Measurements from ENCODE around the gene TNFAIP8L1. TPM values are rescaled to one million over a fixed set of nuclear protein-coding genes. Genes with fewer than 3 reads are reported as not detected.

TNFAIP8L1 gene
- total and polyA plus RNA-seq, 4 donors: 15.6 to 29.0 (median 20.1) TPM

DNA sequence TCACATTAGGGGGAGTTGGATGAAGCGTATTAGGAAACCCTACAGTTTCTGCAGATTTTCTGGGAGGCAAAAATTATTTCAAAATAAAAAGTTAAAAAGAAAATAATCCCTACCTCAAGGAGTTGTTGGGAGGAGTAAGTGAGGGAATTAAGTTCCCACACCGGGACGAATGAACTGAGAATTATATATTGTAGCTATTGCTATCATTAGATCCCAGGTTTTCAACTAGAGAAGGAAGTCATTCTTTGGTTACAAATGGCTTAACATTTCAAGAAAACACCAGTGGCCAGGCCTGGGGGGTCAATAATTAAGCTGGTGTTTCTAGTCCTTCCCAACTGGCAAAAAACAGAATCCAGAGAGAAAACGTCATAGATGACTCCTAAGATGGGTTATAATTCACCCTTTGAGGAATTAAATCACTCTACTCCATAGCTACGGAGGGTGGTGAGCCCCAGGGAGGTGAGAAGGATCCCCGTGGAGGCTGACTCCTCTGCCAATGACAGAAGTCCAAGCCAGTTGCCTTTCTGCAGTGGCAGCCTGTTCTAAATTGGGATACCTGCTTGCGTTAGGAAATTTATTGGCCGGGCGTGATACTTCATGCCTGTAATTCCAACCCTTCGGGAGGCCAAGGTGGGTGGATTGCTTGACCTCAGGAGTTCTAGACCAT lies 32.0 kb downstream of the TNFAIP8L1 start (continued):
- no peak for TF ChIP-seq CTCF (IDR thresholded peaks at IDR 0.05; ENCODE audit: low read depth, low read length, missing input control)
- no peak for TF ChIP-seq SP1 (IDR thresholded peaks at IDR 0.05)
- TF ChIP-seq ATF3 (IDR thresholded peaks at IDR 0.05): no peak
- TF ChIP-seq FOXA1 (IDR thresholded peaks at IDR 0.05): no peak
- TF ChIP-seq YY1 (IDR thresholded peaks at IDR 0.05): no peak
- TF ChIP-seq FOXA2 (IDR thresholded peaks at IDR 0.05): no peak
- no peak for TF ChIP-seq GABPA (IDR thresholded peaks at IDR 0.05 in 1 of 2, conservative IDR thresholded peaks at IDR 0.05 in 1 of 2)
- no peak for TF ChIP-seq TAF1 (conservative IDR thresholded peaks at IDR 0.05)

DNA sequence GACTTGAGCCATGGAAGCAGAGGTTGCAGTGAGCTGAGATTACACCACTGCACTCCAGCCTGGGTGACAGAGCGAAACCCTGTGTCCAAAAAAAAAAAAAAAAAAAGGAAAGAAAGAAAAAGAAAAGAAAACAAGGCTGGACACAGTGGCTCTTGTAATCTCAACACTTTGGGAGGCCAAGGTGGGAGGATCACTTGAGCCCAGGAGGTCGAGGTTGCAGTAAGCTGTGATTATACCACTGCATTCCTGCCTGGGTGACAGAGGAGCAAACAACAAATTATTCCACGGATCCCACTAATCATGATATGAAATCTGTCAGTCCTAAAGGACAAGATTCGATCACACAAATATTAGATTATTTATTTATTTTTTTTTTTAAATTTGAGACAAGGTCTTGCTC lies 33.9 kb downstream of the TNFAIP8L1 start:
- Histone ChIP-seq H3K4me1 (ENCODE audit: control insufficient read depth in 4 of 4, insufficient read depth in 4 of 4, low read length in 3 of 4) (peaks cover 5 to 23% (median 16%) of the 10 kb centered on the region in 4 donors), H3K27ac (ENCODE audit: low read depth in 1 of 2, low read length in 2 of 2) (no peak overlapping the region), H3K36me3 (ENCODE audit: control insufficient read depth in 4 of 4, insufficient read depth in 3 of 4, low read depth in 1 of 4, low read length in 3 of 4) (peaks cover 3 to 21% (median 10%) of the 10 kb centered on the region in 4 donors), H3K9me3 (ENCODE audit: control insufficient read depth in 4 of 4, low read length in 3 of 4) (no peaks in the 10 kb centered on the region), H3K4me3 (ENCODE audit: low read depth in 1 of 3, low read length in 3 of 3) (no peak overlapping the region), H3K27me3 (ENCODE audit: control insufficient read depth in 4 of 4, insufficient read depth in 4 of 4, low read length in 3 of 4) (no peaks in the 10 kb centered on the region), H3K9ac (ENCODE audit: low read depth in 1 of 2, low read length in 2 of 2) (no peak overlapping the region)
- 76% methylated on average over 4 of the region's 4 CpGs for WGBS
- TF ChIP-seq ZBTB33 (IDR thresholded peaks at IDR 0.05) (no peak), FOXA2 (IDR thresholded peaks at IDR 0.05) (no peak)
- DNase-seq (ENCODE audit: low spot score): no peak

- Histone ChIP-seq H3K36me3 (ENCODE audit: control insufficient read depth in 4 of 4, insufficient read depth in 3 of 4, low read depth in 1 of 4, low read length in 3 of 4) (peaks cover 0 to 23% (median 11%) of the 10 kb centered on the region in 4 donors), H3K4me3 (ENCODE audit: low read depth in 1 of 3, low read length in 3 of 3) (no peak overlapping the region), H3K27me3 (ENCODE audit: control insufficient read depth in 4 of 4, insufficient read depth in 4 of 4, low read length in 3 of 4) (no peaks in the 10 kb centered on the region), H3K9ac (ENCODE audit: low read depth in 1 of 2, low read length in 2 of 2) (no peak overlapping the region), H3K27ac (ENCODE audit: low read depth in 1 of 2, low read length in 2 of 2) (no peak overlapping the region), H3K9me3 (ENCODE audit: control insufficient read depth in 4 of 4, low read length in 3 of 4) (no peaks in the 10 kb centered on the region), H3K4me1 (ENCODE audit: control insufficient read depth in 4 of 4, insufficient read depth in 4 of 4, low read length in 3 of 4) (peaks cover 3 to 19% (median 14%) of the 10 kb centered on the region in 4 donors)
- no peak for DNase-seq (ENCODE audit: low spot score)
- WGBS: 96% methylated on average over 4 of the region's 4 CpGs
- TF ChIP-seq ATF3 (IDR thresholded peaks at IDR 0.05) (no peak), HNF4A (conservative IDR thresholded peaks at IDR 0.05) (no peak), JUND (IDR thresholded peaks at IDR 0.05) (no peak), CTCF (IDR thresholded peaks at IDR 0.05; ENCODE audit: low read depth, low read length, missing input control) (no peak), RAD21 (IDR thresholded peaks at IDR 0.05) (no peak), FOXA1 (IDR thresholded peaks at IDR 0.05) (no peak), RXRA (IDR thresholded peaks at IDR 0.05) (no peak), SP1 (IDR thresholded peaks at IDR 0.05) (no peak), YY1 (IDR thresholded peaks at IDR 0.05) (no peak), MAX (IDR thresholded peaks at IDR 0.05) (no peak), HNF4G (IDR thresholded peaks at IDR 0.05) (no peak), FOXA2 (IDR thresholded peaks at IDR 0.05) (no peak), ZBTB33 (IDR thresholded peaks at IDR 0.05) (no peak)
- TF ChIP-seq, protein P1, sequence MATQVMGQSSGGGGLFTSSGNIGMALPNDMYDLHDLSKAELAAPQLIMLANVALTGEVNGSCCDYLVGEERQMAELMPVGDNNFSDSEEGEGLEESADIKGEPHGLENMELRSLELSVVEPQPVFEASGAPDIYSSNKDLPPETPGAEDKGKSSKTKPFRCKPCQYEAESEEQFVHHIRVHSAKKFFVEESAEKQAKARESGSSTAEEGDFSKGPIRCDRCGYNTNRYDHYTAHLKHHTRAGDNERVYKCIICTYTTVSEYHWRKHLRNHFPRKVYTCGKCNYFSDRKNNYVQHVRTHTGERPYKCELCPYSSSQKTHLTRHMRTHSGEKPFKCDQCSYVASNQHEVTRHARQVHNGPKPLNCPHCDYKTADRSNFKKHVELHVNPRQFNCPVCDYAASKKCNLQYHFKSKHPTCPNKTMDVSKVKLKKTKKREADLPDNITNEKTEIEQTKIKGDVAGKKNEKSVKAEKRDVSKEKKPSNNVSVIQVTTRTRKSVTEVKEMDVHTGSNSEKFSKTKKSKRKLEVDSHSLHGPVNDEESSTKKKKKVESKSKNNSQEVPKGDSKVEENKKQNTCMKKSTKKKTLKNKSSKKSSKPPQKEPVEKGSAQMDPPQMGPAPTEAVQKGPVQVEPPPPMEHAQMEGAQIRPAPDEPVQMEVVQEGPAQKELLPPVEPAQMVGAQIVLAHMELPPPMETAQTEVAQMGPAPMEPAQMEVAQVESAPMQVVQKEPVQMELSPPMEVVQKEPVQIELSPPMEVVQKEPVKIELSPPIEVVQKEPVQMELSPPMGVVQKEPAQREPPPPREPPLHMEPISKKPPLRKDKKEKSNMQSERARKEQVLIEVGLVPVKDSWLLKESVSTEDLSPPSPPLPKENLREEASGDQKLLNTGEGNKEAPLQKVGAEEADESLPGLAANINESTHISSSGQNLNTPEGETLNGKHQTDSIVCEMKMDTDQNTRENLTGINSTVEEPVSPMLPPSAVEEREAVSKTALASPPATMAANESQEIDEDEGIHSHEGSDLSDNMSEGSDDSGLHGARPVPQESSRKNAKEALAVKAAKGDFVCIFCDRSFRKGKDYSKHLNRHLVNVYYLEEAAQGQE (IDR thresholded peaks at IDR 0.05): no peak
Measured at GRCh38 chr19:4673726-4674125, 34.4 kb downstream of the TNFAIP8L1 start.

All from liver (tissue), 9 donors.